IMR-90 (cell line): ENCODE data around the gene SHLD1. TPM values are rescaled to one million over a fixed set of nuclear protein-coding genes. Genes with fewer than 3 reads are reported as not detected.

ENCODE experiments used
- ATAC-seq: fragments of 200-7000 bp; cut with Tn5 transposase; 2 replicates; pipeline ENCODE4 v1.9.1; 2020; ENCODE audit warnings: low read depth, mild to moderate bottlenecking, moderate library complexity
- BruUV-seq: library from RNA; stranded (reverse); fragments of 400-500 nt; replicated peaks from 2 replicates; lab custom pipeline; 2021; lab: Mats Ljungman, UMichigan
- CTCF ChIA-PET: fragments of 300-600 bp; formaldehyde crosslinking; extraction: SDS; loops from one replicate; lab custom pipeline; 2021; ENCODE audit warnings: antibody characterized with exemption; lab: Yijun Ruan, JAX
- POLR2A ChIA-PET: fragments of 300-600 bp; sonication (Branson Sonifier 250); formaldehyde crosslinking; loops from one replicate; lab custom pipeline; 2022; ENCODE audit warnings: antibody characterized with exemption; ENCODE audit not compliant: unreplicated experiment; lab: Charles Lee
- DNase-seq: peaks from one replicate; pipeline ENCODE4 v3.0.0; 2013
- H2AFZ ChIP-seq: replicated peaks from 2 replicates; pipeline ENCODE3; 2013; ENCODE audit warnings: low read length, mild to moderate bottlenecking; ENCODE audit not compliant: poor library complexity
- H2AK5ac ChIP-seq: 2 replicates; pipeline ENCODE4 v1.6.1; 2013; ENCODE audit warnings: low read depth, low read length, inconsistent platforms
- H2AK9ac ChIP-seq: replicated peaks from 2 replicates; pipeline ENCODE3; 2013; ENCODE audit warnings: mild to moderate bottlenecking, low read depth, low read length, moderate library complexity; ENCODE audit not compliant: poor library complexity
- H2BK120ac ChIP-seq: 2 replicates; pipeline ENCODE4 v1.6.1; 2013; ENCODE audit warnings: low read depth, low read length, inconsistent platforms
- H2BK15ac ChIP-seq: 3 replicates; pipeline ENCODE4 v1.6.1; 2013; ENCODE audit warnings: low read depth, low read length, inconsistent platforms
- H2BK20ac ChIP-seq: 2 replicates; pipeline ENCODE4 v1.6.1; 2013; ENCODE audit warnings: low read depth, mild to moderate bottlenecking, inconsistent platforms, low read length, moderate library complexity
- H2BK5ac ChIP-seq: 2 replicates; pipeline ENCODE4 v1.6.1; 2013; ENCODE audit warnings: mild to moderate bottlenecking, low read depth, low read length, inconsistent platforms; ENCODE audit not compliant: poor library complexity, severe bottlenecking
- H3K14ac ChIP-seq: replicated peaks from 2 replicates; pipeline ENCODE4 v1.6.1; 2013; ENCODE audit warnings: low read depth, low read length, inconsistent platforms
- H3K18ac ChIP-seq: 2 replicates; pipeline ENCODE4 v1.6.1; 2013; ENCODE audit warnings: low read depth, low read length, control low read depth
- H3K23ac ChIP-seq: 2 replicates; pipeline ENCODE4 v1.6.1; 2013; ENCODE audit warnings: low read depth, low read length, inconsistent platforms
- H3K27ac ChIP-seq: 2 replicates; pipeline ENCODE4 v1.5.1; 2013; ENCODE audit warnings: mild to moderate bottlenecking, control low read depth, low read length; ENCODE audit not compliant: insufficient read depth
- H3K27me3 ChIP-seq: 2 replicates; pipeline ENCODE4 v1.6.1; 2013; ENCODE audit warnings: low read length; ENCODE audit not compliant: control insufficient read depth, insufficient read depth
- H3K36me3 ChIP-seq: 2 replicates; pipeline ENCODE4 v1.6.1; 2013; ENCODE audit warnings: low read length, mixed read lengths; ENCODE audit not compliant: control insufficient read depth, insufficient read depth
- H3K4ac ChIP-seq: 2 replicates; pipeline ENCODE4 v1.6.1; 2013; ENCODE audit warnings: low read depth, low read length, inconsistent platforms
- H3K4me1 ChIP-seq: 2 replicates; pipeline ENCODE4 v1.6.1; 2013; ENCODE audit warnings: low read length, mixed read lengths; ENCODE audit not compliant: control insufficient read depth, insufficient read depth
- H3K4me2 ChIP-seq: 2 replicates; pipeline ENCODE4 v1.6.1; 2013; ENCODE audit warnings: low read depth, mild to moderate bottlenecking, control low read depth, low read length, moderate library complexity
- H3K4me3 ChIP-seq: 2 replicates; pipeline ENCODE4 v1.5.1; 2013; ENCODE audit warnings: low read depth, mild to moderate bottlenecking, control low read depth, low read length, moderate library complexity; ENCODE audit not compliant: insufficient read depth
- H3K56ac ChIP-seq: 2 replicates; pipeline ENCODE4 v1.6.1; 2013; ENCODE audit warnings: low read length, inconsistent platforms; ENCODE audit not compliant: insufficient read depth; ENCODE audit errors: extremely low read depth
- H3K79me1 ChIP-seq, 2 experiments: 2 replicates each; pipeline ENCODE4 v1.6.1; 2013; ENCODE audit warnings: low read length in 2 of 2, inconsistent platforms in 1 of 2, low read depth in 1 of 2
- H3K9ac ChIP-seq: 2 replicates; pipeline ENCODE4 v1.6.1; 2013; ENCODE audit warnings: low read depth, low read length, control low read depth
- H3K9me1 ChIP-seq: 2 replicates; pipeline ENCODE4 v1.6.1; 2013; ENCODE audit warnings: low read length, inconsistent platforms; ENCODE audit not compliant: insufficient read depth
- H3K9me3 ChIP-seq: 2 replicates; pipeline ENCODE4 v1.6.1; 2013; ENCODE audit warnings: low read length; ENCODE audit not compliant: control insufficient read depth, insufficient read depth
- H4K20me1 ChIP-seq: 2 replicates; pipeline ENCODE4 v1.6.1; 2013; ENCODE audit warnings: low read length, inconsistent platforms; ENCODE audit not compliant: insufficient read depth
- H4K5ac ChIP-seq: 2 replicates; pipeline ENCODE4 v1.6.1; 2013; ENCODE audit warnings: mild to moderate bottlenecking, low read depth, low read length, control low read depth
- H4K8ac ChIP-seq, 2 experiments: 2 replicates each; pipeline ENCODE4 v1.6.1; 2013; ENCODE audit warnings: low read depth in 2 of 2, low read length in 2 of 2, control low read depth in 1 of 2, inconsistent platforms in 1 of 2
- H4K91ac ChIP-seq: 2 replicates; pipeline ENCODE4 v1.6.1; 2013; ENCODE audit warnings: low read depth, low read length, inconsistent platforms; ENCODE audit not compliant: insufficient read depth
- BHLHE40 ChIP-seq: fragments of 150-350 bp; IDR thresholded peaks from 2 replicates; pipeline ENCODE4 v1.6.1; 2016; ENCODE audit warnings: mild to moderate bottlenecking, low read depth, low read length
- FOS ChIP-seq: fragments of 150-350 bp; IDR thresholded peaks from 2 replicates; pipeline ENCODE4 v1.6.1; 2016; ENCODE audit warnings: low read depth, low read length
- MAZ ChIP-seq: IDR thresholded peaks from 2 replicates; pipeline ENCODE4 v1.6.1; 2012; ENCODE audit warnings: low read depth, mild to moderate bottlenecking, low read length, improper control_type of control experiment, moderate library complexity, borderline replicate concordance
- MXI1 ChIP-seq: IDR thresholded peaks from 2 replicates; pipeline ENCODE4 v1.6.1; 2012; ENCODE audit warnings: low read depth, mild to moderate bottlenecking, low read length, moderate library complexity, borderline replicate concordance
- NFE2L2 ChIP-seq: fragments of 150-350 bp; IDR thresholded peaks from 2 replicates; pipeline ENCODE4 v1.6.1; 2016; ENCODE audit warnings: low read depth, mild to moderate bottlenecking, low read length
- RAD21 ChIP-seq: IDR thresholded peaks from 2 replicates; pipeline ENCODE4 v1.6.1; 2012; ENCODE audit warnings: low read length, improper control_type of control experiment
- RCOR1 ChIP-seq: IDR thresholded peaks from 2 replicates; pipeline ENCODE4 v1.6.1; 2012; ENCODE audit warnings: mild to moderate bottlenecking, low read length, improper control_type of control experiment; ENCODE audit not compliant: insufficient replicate concordance
- WGBS, 2 experiments: methylation state at CpG; one replicate each; pipeline versions ENCODE4 v1.1.5 to v1.1.7; 2013; ENCODE audit warnings: missing lambda C conversion rate in 2 of 2; ENCODE audit not compliant: insufficient read length in 1 of 2; ENCODE audit errors: extremely low coverage in 2 of 2; 5-methylcytosine and 5-hydroxymethylcytosine counted together
- dilution Hi-C: fragments of 300-500 bp; cut with HindIII; formaldehyde crosslinking; loops from one replicate; pipeline ENCODE4 v1.14.3; 2018; ENCODE audit warnings: low sequenced_read_pairs; ENCODE audit not compliant: unreplicated experiment
- in situ Hi-C: fragments of 300-500 bp; cut with MboI; formaldehyde crosslinking; loops from 3 replicates; pipeline ENCODE4 v1.14.3; 2019; ENCODE audit warnings: low sequenced_read_pairs, inconsistent platforms, mixed read lengths
- intact Hi-C: fragments of 100-400 bp; cut with micrococcal nuclease; formaldehyde crosslinking; loops from 2 replicates; pipeline ENCODE4 v1.10.0; 2022
- polyA plus RNA-seq, 3 experiments: library from polyadenylated mRNA; depleted of rRNA; stranded (reverse); fragments of >200 nt; gene quantifications; 2 replicates each; pipeline ENCODE4 v1.2.3, GENCODE V29; 2012; ENCODE audit warnings: low replicate concordance in 1 of 3
- total RNA-seq: library from RNA; depleted of rRNA; stranded (reverse); fragments of >200 nt; gene quantifications from 2 replicates; pipeline ENCODE4 v1.2.3, GENCODE V29; 2012
- TF ChIP-seq, protein P1 (sequence below): conservative IDR thresholded peaks from 2 replicates; pipeline ENCODE4 v1.5.1; 2012; ENCODE audit warnings: mild to moderate bottlenecking, low read depth, low read length, improper control_type of control experiment
- TF ChIP-seq, protein P2 (sequence below): fragments of 150-350 bp; IDR thresholded peaks from 2 replicates; pipeline ENCODE4 v1.6.1; 2016; ENCODE audit warnings: low read depth, mild to moderate bottlenecking, low read length, moderate library complexity, borderline replicate concordance

SHLD1 gene
- total and polyA plus RNA-seq, 2 of the 4 experiments (the other 2 are of a cell fraction), result 2.6 to 3.0 TPM

DNA sequence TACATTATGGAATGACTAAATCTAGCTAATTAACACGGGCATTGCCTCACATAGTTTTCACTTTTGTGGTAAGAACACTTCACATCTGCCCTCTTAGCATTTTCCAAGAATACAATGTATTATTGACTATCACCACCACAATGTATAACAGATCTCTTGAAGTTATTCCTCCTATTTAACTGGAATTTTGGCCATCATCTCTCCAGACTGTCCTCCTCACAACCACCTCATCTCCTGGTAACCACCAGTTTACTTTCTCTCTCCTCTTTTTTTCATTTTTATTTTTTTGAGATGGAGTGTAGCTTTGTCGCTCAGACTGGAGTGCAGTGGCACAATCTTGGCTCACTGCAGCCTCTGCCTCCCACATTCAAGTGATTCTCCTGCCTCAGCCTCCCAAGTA is 8.2 kb upstream of the SHLD1 start:
- dilution Hi-C loops, result no loop called here
- Histone ChIP-seq H3K27me3 (no peaks in the 10 kb centered on the region), H3K4ac (no peak overlapping the region), H3K36me3 (no peaks in the 10 kb centered on the region), H2BK15ac (no peak overlapping the region), H2BK5ac (no peak overlapping the region), H3K56ac (no peak overlapping the region), H3K9me3 (no peaks in the 10 kb centered on the region), H3K9me1 (peaks cover 5% of the 10 kb centered on the region), H4K91ac (no peak overlapping the region), H2BK120ac (no peak overlapping the region), H3K23ac (no peak overlapping the region), H4K8ac (no peak overlapping the region), H3K18ac (no peak overlapping the region), H2AFZ (no peak overlapping the region), H2BK20ac (no peak overlapping the region), H3K4me1 (peaks cover 9% of the 10 kb centered on the region), H4K20me1 (no peaks in the 10 kb centered on the region), H3K79me1 (no peaks in the 10 kb centered on the region), H3K4me3 (no peak overlapping the region), H3K4me2 (no peak overlapping the region), H2AK5ac (no peak overlapping the region), H4K5ac (no peak overlapping the region), H3K27ac (no peak overlapping the region), H3K14ac (no peak overlapping the region), H2AK9ac (no peak overlapping the region), H3K9ac (no peak overlapping the region)
- intact Hi-C loops, result no loop called here
- BruUV-seq, result no TSS peak
- in situ Hi-C loops, result no loop called here
- ChIA-PET CTCF (interaction anchor here (0.7 kb wide), 1 partner anchor 688 kb away, joined by 3 read pairs; no protein-coding TSS in a partner anchor), POLR2A (no interaction called here)
- no CpG with 5 or more reads among the region's 2 CpGs for WGBS, 2 experiments
- DNase-seq, result no peak
- no peak for ATAC-seq
- no peak for TF ChIP-seq RAD21
- TF ChIP-seq FOS, result no peak
- TF ChIP-seq NFE2L2, result no peak
- TF ChIP-seq, protein P1, sequence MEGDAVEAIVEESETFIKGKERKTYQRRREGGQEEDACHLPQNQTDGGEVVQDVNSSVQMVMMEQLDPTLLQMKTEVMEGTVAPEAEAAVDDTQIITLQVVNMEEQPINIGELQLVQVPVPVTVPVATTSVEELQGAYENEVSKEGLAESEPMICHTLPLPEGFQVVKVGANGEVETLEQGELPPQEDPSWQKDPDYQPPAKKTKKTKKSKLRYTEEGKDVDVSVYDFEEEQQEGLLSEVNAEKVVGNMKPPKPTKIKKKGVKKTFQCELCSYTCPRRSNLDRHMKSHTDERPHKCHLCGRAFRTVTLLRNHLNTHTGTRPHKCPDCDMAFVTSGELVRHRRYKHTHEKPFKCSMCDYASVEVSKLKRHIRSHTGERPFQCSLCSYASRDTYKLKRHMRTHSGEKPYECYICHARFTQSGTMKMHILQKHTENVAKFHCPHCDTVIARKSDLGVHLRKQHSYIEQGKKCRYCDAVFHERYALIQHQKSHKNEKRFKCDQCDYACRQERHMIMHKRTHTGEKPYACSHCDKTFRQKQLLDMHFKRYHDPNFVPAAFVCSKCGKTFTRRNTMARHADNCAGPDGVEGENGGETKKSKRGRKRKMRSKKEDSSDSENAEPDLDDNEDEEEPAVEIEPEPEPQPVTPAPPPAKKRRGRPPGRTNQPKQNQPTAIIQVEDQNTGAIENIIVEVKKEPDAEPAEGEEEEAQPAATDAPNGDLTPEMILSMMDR, result no peak
- TF ChIP-seq, protein P2, sequence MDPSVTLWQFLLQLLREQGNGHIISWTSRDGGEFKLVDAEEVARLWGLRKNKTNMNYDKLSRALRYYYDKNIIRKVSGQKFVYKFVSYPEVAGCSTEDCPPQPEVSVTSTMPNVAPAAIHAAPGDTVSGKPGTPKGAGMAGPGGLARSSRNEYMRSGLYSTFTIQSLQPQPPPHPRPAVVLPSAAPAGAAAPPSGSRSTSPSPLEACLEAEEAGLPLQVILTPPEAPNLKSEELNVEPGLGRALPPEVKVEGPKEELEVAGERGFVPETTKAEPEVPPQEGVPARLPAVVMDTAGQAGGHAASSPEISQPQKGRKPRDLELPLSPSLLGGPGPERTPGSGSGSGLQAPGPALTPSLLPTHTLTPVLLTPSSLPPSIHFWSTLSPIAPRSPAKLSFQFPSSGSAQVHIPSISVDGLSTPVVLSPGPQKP, result no peak
- TF ChIP-seq RCOR1, result no peak
- no peak for TF ChIP-seq BHLHE40
- no peak for TF ChIP-seq MAZ
- no peak for TF ChIP-seq MXI1
